Neuronal stem cell (in vitro differentiated cells): ENCODE results near the gene GPHN.

Experiments
- DNase-seq: peaks from one replicate; pipeline ENCODE4 v3.0.0-alpha.2; 2013; ENCODE audit warnings: low spot score
- H2AFZ ChIP-seq: one replicate; pipeline ENCODE4 v1.6.1; 2013; ENCODE audit warnings: mild to moderate bottlenecking, low read length, inconsistent platforms
- H2AK5ac ChIP-seq: 2 replicates; pipeline ENCODE4 v1.6.1; 2013; ENCODE audit warnings: low read depth, mild to moderate bottlenecking, inconsistent platforms, low read length, moderate library complexity, mixed read lengths
- H2BK120ac ChIP-seq: 2 replicates; pipeline ENCODE4 v1.6.1; 2013; ENCODE audit warnings: low read depth, mild to moderate bottlenecking, inconsistent platforms, low read length, moderate library complexity, mixed read lengths
- H2BK12ac ChIP-seq: one replicate; pipeline ENCODE4 v1.6.1; 2013; ENCODE audit warnings: low read length, inconsistent platforms
- H2BK15ac ChIP-seq: 2 replicates; pipeline ENCODE4 v1.6.1; 2013; ENCODE audit warnings: mild to moderate bottlenecking, low read length, inconsistent platforms, mixed read lengths
- H2BK5ac ChIP-seq: one replicate; pipeline ENCODE4 v1.6.1; 2013; ENCODE audit warnings: inconsistent platforms, mild to moderate bottlenecking, low read length, moderate library complexity
- H3K14ac ChIP-seq: one replicate; pipeline ENCODE4 v1.6.1; 2013; ENCODE audit warnings: low read length, inconsistent platforms
- H3K18ac ChIP-seq: 2 replicates; pipeline ENCODE4 v1.6.1; 2013; ENCODE audit warnings: low read length, inconsistent platforms
- H3K23ac ChIP-seq: 2 replicates; pipeline ENCODE4 v1.6.1; 2013; ENCODE audit warnings: low read depth, mild to moderate bottlenecking, mixed read lengths, low read length, inconsistent platforms; ENCODE audit not compliant: poor library complexity
- H3K27ac ChIP-seq: replicated peaks from 3 replicates; pipeline ENCODE4 v1.5.1; 2013; ENCODE audit warnings: low read length, inconsistent platforms
- H3K27me3 ChIP-seq, 3 experiments: 2 replicates each; pipeline ENCODE4 v1.6.1; 2013; ENCODE audit warnings: low read length in 3 of 3, mild to moderate bottlenecking in 2 of 3, inconsistent platforms in 1 of 3, low read depth in 1 of 3, mixed read lengths in 1 of 3, moderate library complexity in 1 of 3; ENCODE audit not compliant: control insufficient read depth in 3 of 3, insufficient read depth in 3 of 3
- H3K36me3 ChIP-seq, 2 donors: replicated peaks in 1 of 2; 2 replicates each; pipeline ENCODE4 v1.6.1; 2013; ENCODE audit warnings: low read length in 2 of 2; ENCODE audit not compliant: control insufficient read depth in 2 of 2, insufficient read depth in 2 of 2
- H3K4ac ChIP-seq: 2 replicates; pipeline ENCODE4 v1.6.1; 2013; ENCODE audit warnings: inconsistent platforms, mild to moderate bottlenecking, low read length, moderate library complexity
- H3K4me1 ChIP-seq, 2 donors: 1 replicate in 1 of 2; 2 replicates in 1 of 2; pipeline ENCODE4 v1.6.1; 2013; ENCODE audit warnings: low read length in 2 of 2, low read depth in 1 of 2; ENCODE audit not compliant: control insufficient read depth in 2 of 2, insufficient read depth in 1 of 2
- H3K4me2 ChIP-seq: one replicate; pipeline ENCODE4 v1.6.1; 2013; ENCODE audit warnings: mild to moderate bottlenecking, low read length, inconsistent platforms; ENCODE audit not compliant: insufficient read depth, poor library complexity, severe bottlenecking
- H3K4me3 ChIP-seq, 2 donors: 2 replicates each; pipeline ENCODE4 v1.5.1; 2013; ENCODE audit warnings: low read length in 2 of 2, mild to moderate bottlenecking in 2 of 2, inconsistent platforms in 1 of 2, moderate library complexity in 1 of 2
- H3K79me1 ChIP-seq: one replicate; pipeline ENCODE4 v1.6.1; 2013; ENCODE audit warnings: low read depth, mild to moderate bottlenecking, inconsistent platforms, low read length, moderate library complexity
- H3K9ac ChIP-seq: one replicate; pipeline ENCODE4 v1.6.1; 2013; ENCODE audit warnings: mild to moderate bottlenecking, low read depth, low read length, inconsistent platforms; ENCODE audit not compliant: poor library complexity
- H3K9me3 ChIP-seq, 2 donors: replicated peaks in 1 of 2; 2 replicates each; pipeline versions ENCODE3 to v1.6.1; 2013; ENCODE audit warnings: low read length in 2 of 2, mild to moderate bottlenecking in 2 of 2, inconsistent platforms in 1 of 2, low read depth in 1 of 2, mixed read lengths in 1 of 2, moderate library complexity in 1 of 2; ENCODE audit not compliant: control insufficient read depth in 2 of 2, insufficient read depth in 1 of 2
- H4K8ac ChIP-seq: one replicate; pipeline ENCODE4 v1.6.1; 2013; ENCODE audit warnings: low read depth, mild to moderate bottlenecking, inconsistent platforms, low read length, moderate library complexity
- H4K91ac ChIP-seq: one replicate; pipeline ENCODE4 v1.6.1; 2013; ENCODE audit warnings: low read length, low read depth, mild to moderate bottlenecking, inconsistent platforms; ENCODE audit not compliant: poor library complexity
- WGBS, 2 donors: extraction: QIAGEN DNeasy Blood & Tissue Kit; methylation state at CpG; one replicate each; pipeline ENCODE4 v1.1.7; 2013; ENCODE audit warnings: missing lambda C conversion rate in 2 of 2, mixed read lengths in 1 of 2; ENCODE audit not compliant: insufficient read length in 2 of 2, insufficient replicate concordance in 1 of 2; ENCODE audit errors: extremely low coverage in 2 of 2; 5-methylcytosine and 5-hydroxymethylcytosine counted together

The GPHN gene

GRCh38 chr14:67186172-67186768 lies 678.3 kb downstream of the GPHN start:
- Histone ChIP-seq H3K4me3 (no peak overlapping the region), H3K27me3 (no peaks in the 10 kb centered on the region), H3K9me3 (no peaks in the 10 kb centered on the region), H2BK12ac (no peak overlapping the region), H3K36me3 (peaks cover 0 to 2% of the 10 kb centered on the region in 2 donors), H3K27ac (no peak overlapping the region), H3K4ac (no peak overlapping the region), H3K9ac (no peak overlapping the region), H4K91ac (no peak overlapping the region), H3K79me1 (no peaks in the 10 kb centered on the region), H2AK5ac (no peak overlapping the region), H3K4me1 (peaks cover 3 to 6% of the 10 kb centered on the region in 2 donors), H4K8ac (no peak overlapping the region), H3K18ac (no peak overlapping the region), H2BK5ac (no peak overlapping the region), H3K23ac (no peak overlapping the region), H2BK15ac (no peak overlapping the region), H3K4me2 (no peak overlapping the region), H2AFZ (no peak overlapping the region), H2BK120ac (no peak overlapping the region), H3K14ac (no peak overlapping the region)
- no CpG with 5 or more reads among the region's 5 CpGs for WGBS, 2 donors
- no peak for DNase-seq

GRCh38 chr14:67186789-67187584 lies 679.0 kb downstream of the GPHN start:
- no peak overlapping the region for H2BK5ac ChIP-seq
- WGBS, 2 donors = no CpG with 5 or more reads among the region's 7 CpGs
- H3K4ac ChIP-seq = no peak overlapping the region
- no peak overlapping the region for H2BK12ac ChIP-seq
- no peak overlapping the region for H3K23ac ChIP-seq
- no peak overlapping the region for H3K14ac ChIP-seq
- H2AK5ac ChIP-seq = no peak overlapping the region
- no peak overlapping the region for H2BK15ac ChIP-seq
- no peak overlapping the region for H4K91ac ChIP-seq
- peaks cover 3 to 7% of the 10 kb centered on the region in 2 donors for H3K4me1 ChIP-seq
- H3K18ac ChIP-seq = no peak overlapping the region
- no peak overlapping the region for H2BK120ac ChIP-seq
- no peak overlapping the region for H3K27ac ChIP-seq
- no peaks in the 10 kb centered on the region for H3K9me3 ChIP-seq
- H3K9ac ChIP-seq = no peak overlapping the region
- H3K4me2 ChIP-seq = no peak overlapping the region
- H4K8ac ChIP-seq = no peak overlapping the region
- H3K27me3 ChIP-seq = no peaks in the 10 kb centered on the region
- no peaks in the 10 kb centered on the region for H3K36me3 ChIP-seq
- no peak for DNase-seq
- no peaks in the 10 kb centered on the region for H3K79me1 ChIP-seq
- no peak overlapping the region for H2AFZ ChIP-seq
- no peak overlapping the region for H3K4me3 ChIP-seq

GRCh38 chr14:67187826-67188225 lies 679.9 kb downstream of the GPHN start:
- Histone ChIP-seq H2BK5ac (no peak overlapping the region), H3K14ac (no peak overlapping the region), H4K8ac (no peak overlapping the region), H4K91ac (no peak overlapping the region), H2BK15ac (no peak overlapping the region), H3K36me3 (no peaks in the 10 kb centered on the region), H2AFZ (no peak overlapping the region), H3K4me1 (peaks cover 3 to 8% of the 10 kb centered on the region in 2 donors), H3K4ac (no peak overlapping the region), H3K4me2 (no peak overlapping the region), H2AK5ac (no peak overlapping the region), H3K79me1 (no peaks in the 10 kb centered on the region), H3K9me3 (no peaks in the 10 kb centered on the region), H3K23ac (no peak overlapping the region), H3K4me3 (no peak overlapping the region), H3K27ac (no peak overlapping the region), H2BK120ac (no peak overlapping the region), H3K27me3 (no peaks in the 10 kb centered on the region), H3K9ac (no peak overlapping the region), H3K18ac (no peak overlapping the region), H2BK12ac (no peak overlapping the region)
- no CpG with 5 or more reads among the region's 2 CpGs for WGBS, 2 donors
- no peak for DNase-seq

GRCh38 chr14:67188326-67188725 lies 680.4 kb downstream of the GPHN start:
- no peaks in the 10 kb centered on the region for H3K36me3 ChIP-seq
- H2BK12ac ChIP-seq = no peak overlapping the region
- H3K9me3 ChIP-seq = no peaks in the 10 kb centered on the region
- no peak overlapping the region for H2AK5ac ChIP-seq
- no peak overlapping the region for H4K8ac ChIP-seq
- no peaks in the 10 kb centered on the region for H3K79me1 ChIP-seq
- no peak for DNase-seq
- no peak overlapping the region for H3K18ac ChIP-seq
- H3K4me3 ChIP-seq = no peak overlapping the region
- H3K27ac ChIP-seq = no peak overlapping the region
- no peak overlapping the region for H3K23ac ChIP-seq
- no peak overlapping the region for H3K4ac ChIP-seq
- H3K4me1 ChIP-seq = peaks cover 3 to 8% of the 10 kb centered on the region in 2 donors
- H3K9ac ChIP-seq = no peak overlapping the region
- WGBS, 2 donors = no CpG with 5 or more reads among the region's 4 CpGs
- no peak overlapping the region for H2BK120ac ChIP-seq
- H3K4me2 ChIP-seq = no peak overlapping the region
- H4K91ac ChIP-seq = no peak overlapping the region
- H3K14ac ChIP-seq = no peak overlapping the region
- H2AFZ ChIP-seq = no peak overlapping the region
- no peaks in the 10 kb centered on the region for H3K27me3 ChIP-seq
- H2BK15ac ChIP-seq = no peak overlapping the region
- no peak overlapping the region for H2BK5ac ChIP-seq
